ENCODE results near the gene ASB1.

The ASB1 gene

GRCh38 chr2:238473523-238473922 lies 46.8 kb downstream of the ASB1 start:
- no peak for DNase-seq

GRCh38 chr2:238475034-238475433 lies 48.3 kb downstream of the ASB1 start:
- no peak for DNase-seq

GRCh38 chr2:238475566-238475965 lies 48.8 kb downstream of the ASB1 start:
- no peak for DNase-seq

GRCh38 chr2:238476258-238476657 lies 49.5 kb downstream of the ASB1 start:
- no peak for DNase-seq

GRCh38 chr2:238478216-238478615 lies 51.5 kb downstream of the ASB1 start:
- DNase-seq = no peak

GRCh38 chr2:238479847-238480246 lies 53.1 kb downstream of the ASB1 start:
- no peak for DNase-seq

GRCh38 chr2:238483021-238483420 lies 56.3 kb downstream of the ASB1 start:
- DNase-seq = no peak

- no peak for DNase-seq
These were observed 56.9 kb downstream of the ASB1 start for GRCh38 chr2:238483656-238484055.

GRCh38 chr2:238484522-238485452 lies 58.1 kb downstream of the ASB1 start:
- no peak for DNase-seq

- no peak for DNase-seq
These were observed 59.6 kb downstream of the ASB1 start for GRCh38 chr2:238486123-238486848.

- no peak for DNase-seq
These were observed 60.4 kb downstream of the ASB1 start for GRCh38 chr2:238487134-238487533.

GRCh38 chr2:238487652-238488346 lies 61.1 kb downstream of the ASB1 start:
- no peak for DNase-seq

GRCh38 chr2:238488347-238488826 lies 61.7 kb downstream of the ASB1 start:
- no peak for DNase-seq

GRCh38 chr2:238489431-238489830 lies 62.7 kb downstream of the ASB1 start:
- DNase-seq = no peak

- no peak for DNase-seq
These were observed 63.2 kb downstream of the ASB1 start for GRCh38 chr2:238489896-238490295.

GRCh38 chr2:238492840-238493239 lies 66.1 kb downstream of the ASB1 start:
- no peak for DNase-seq

GRCh38 chr2:238493411-238493810 lies 66.7 kb downstream of the ASB1 start:
- DNase-seq = no peak

GRCh38 chr2:238493880-238494572 lies 67.3 kb downstream of the ASB1 start:
- no peak for DNase-seq

- DNase-seq = no peak
These were observed 67.8 kb downstream of the ASB1 start for GRCh38 chr2:238494573-238494961.

- DNase-seq = no peak
These were observed 68.7 kb downstream of the ASB1 start for GRCh38 chr2:238495422-238495821.

- DNase-seq = no peak
These were observed 70.3 kb downstream of the ASB1 start for GRCh38 chr2:238496756-238497609.

GRCh38 chr2:238497610-238498005 lies 70.9 kb downstream of the ASB1 start:
- DNase-seq = no peak
